ENCODE results near the gene PLCB4. TPM values are rescaled to one million over a fixed set of nuclear protein-coding genes. Genes with fewer than 3 reads are reported as not detected.

PLCB4 gene
- polyA plus RNA-seq, 1 of the 3 experiments (the other 2 are of a cell fraction) = 5.5 TPM

GRCh38 chr20:9516234-9516871 is 447.5 kb downstream of the PLCB4 start:
- H3K9me2 ChIP-seq = no peaks in the 10 kb centered on the region
- no peak overlapping the region for H3K27ac ChIP-seq (ENCODE audit: low read depth in 2 of 2, low read length in 1 of 2)
- ChIA-PET CTCF (interaction anchor here (0.8 to 4.4 kb wide), 5 partner anchors 15 to 108 kb away, joined by 3 to 27 read pairs (median 4); no protein-coding TSS in a partner anchor), POLR2A (interaction anchor here (1.4 to 2.8 kb wide), 2 partner anchors 9 to 16 kb away, joined by 5 to 8 read pairs; no protein-coding TSS in a partner anchor)
- H3K9me3 ChIP-seq = no peaks in the 10 kb centered on the region
- TF ChIP-seq RCOR1 (IDR thresholded peaks at IDR 0.05; ENCODE audit: low read length) = no peak
- TF ChIP-seq REST (IDR thresholded peaks at IDR 0.05; ENCODE audit: low read depth, low read length) = no peak
- TF ChIP-seq MXI1 (IDR thresholded peaks at IDR 0.05; ENCODE audit: low read depth, low read length) = no peak
- no peak for TF ChIP-seq NFIC (IDR thresholded peaks at IDR 0.05; ENCODE audit: borderline replicate concordance)
- no peak for TF ChIP-seq ELF1 (IDR thresholded peaks at IDR 0.05)
- TF ChIP-seq CHD2 (IDR thresholded peaks at IDR 0.05; ENCODE audit: low read length, partially characterized antibody) = no peak
- TF ChIP-seq, protein P1, sequence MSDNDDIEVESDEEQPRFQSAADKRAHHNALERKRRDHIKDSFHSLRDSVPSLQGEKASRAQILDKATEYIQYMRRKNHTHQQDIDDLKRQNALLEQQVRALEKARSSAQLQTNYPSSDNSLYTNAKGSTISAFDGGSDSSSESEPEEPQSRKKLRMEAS (IDR thresholded peaks at IDR 0.05; ENCODE audit: low read depth) = no peak
- TF ChIP-seq SIN3A (IDR thresholded peaks at IDR 0.05; ENCODE audit: borderline replicate concordance, low read depth, low read length) = no peak
- TF ChIP-seq, protein P2, sequence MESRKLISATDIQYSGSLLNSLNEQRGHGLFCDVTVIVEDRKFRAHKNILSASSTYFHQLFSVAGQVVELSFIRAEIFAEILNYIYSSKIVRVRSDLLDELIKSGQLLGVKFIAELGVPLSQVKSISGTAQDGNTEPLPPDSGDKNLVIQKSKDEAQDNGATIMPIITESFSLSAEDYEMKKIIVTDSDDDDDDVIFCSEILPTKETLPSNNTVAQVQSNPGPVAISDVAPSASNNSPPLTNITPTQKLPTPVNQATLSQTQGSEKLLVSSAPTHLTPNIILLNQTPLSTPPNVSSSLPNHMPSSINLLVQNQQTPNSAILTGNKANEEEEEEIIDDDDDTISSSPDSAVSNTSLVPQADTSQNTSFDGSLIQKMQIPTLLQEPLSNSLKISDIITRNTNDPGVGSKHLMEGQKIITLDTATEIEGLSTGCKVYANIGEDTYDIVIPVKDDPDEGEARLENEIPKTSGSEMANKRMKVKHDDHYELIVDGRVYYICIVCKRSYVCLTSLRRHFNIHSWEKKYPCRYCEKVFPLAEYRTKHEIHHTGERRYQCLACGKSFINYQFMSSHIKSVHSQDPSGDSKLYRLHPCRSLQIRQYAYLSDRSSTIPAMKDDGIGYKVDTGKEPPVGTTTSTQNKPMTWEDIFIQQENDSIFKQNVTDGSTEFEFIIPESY (IDR thresholded peaks at IDR 0.05; ENCODE audit: borderline replicate concordance, low read depth) = no peak
- TF ChIP-seq EP300 (IDR thresholded peaks at IDR 0.05; ENCODE audit: borderline replicate concordance in 1 of 2, low read depth in 1 of 2, low read length in 1 of 2) = no peak
- TF ChIP-seq TAF1 (IDR thresholded peaks at IDR 0.05; ENCODE audit: borderline replicate concordance, low read depth, low read length) = no peak
- TF ChIP-seq MEF2A (IDR thresholded peaks at IDR 0.05; ENCODE audit: borderline replicate concordance, low read depth) = no peak
- H3K4me3 ChIP-seq (ENCODE audit: low read depth in 2 of 2, low read length in 1 of 2) = peak overlapping the region in 1 of 2 experiments; percentile 54; a peak in 2 of 4 replicates
- WGBS (ENCODE audit: low lambda C conversion rate) = 71% methylated on average over 20 of the region's 28 CpGs
- H3K79me2 ChIP-seq (ENCODE audit: insufficient read depth) = no peaks in the 10 kb centered on the region
- H3K36me3 ChIP-seq (replicated peaks in 1 of 2; ENCODE audit: control insufficient read depth in 1 of 2, insufficient read depth in 2 of 2, low read length in 1 of 2) = no peaks in the 10 kb centered on the region
- H3F3A ChIP-seq (replicated peaks; ENCODE audit: insufficient read depth) = peaks cover 6% of the 10 kb centered on the region
- peak; percentile 18 for DNase-seq
- no peaks in the 10 kb centered on the region for H4K20me1 ChIP-seq (ENCODE audit: insufficient read depth)
- peaks cover 0 to 19% of the 10 kb centered on the region in 2 experiments; a peak in 3 of 4 replicates for H3K4me1 ChIP-seq (ENCODE audit: control insufficient read depth in 1 of 2, insufficient read depth in 2 of 2, low read depth in 1 of 2, low read length in 1 of 2)
- peak overlapping the region; percentile 77 for H3K4me2 ChIP-seq
- H2AFZ ChIP-seq (ENCODE audit: low read depth) = no peak overlapping the region
- H3K9ac ChIP-seq = no peak overlapping the region
- peaks cover 11% of the 10 kb centered on the region; the same call in 1 of the 2 replicates for H3K27me3 ChIP-seq (ENCODE audit: insufficient read depth)

All from SK-N-SH (cell line).